HepG2 (cell line): ENCODE results near the gene RABGAP1L.

Source experiments
- CHD2 ChIP-seq: IDR thresholded peaks from 2 replicates; pipeline ENCODE4 v1.6.1; 2011; ENCODE audit warnings: low read depth, low read length, improper control_type of control experiment
- CTCF ChIP-seq: sonication (generic); formaldehyde crosslinking; IDR thresholded peaks from 2 replicates; pipeline ENCODE4 v1.5.0; 2020; ENCODE audit warnings: mild to moderate bottlenecking, missing genetic modification reagents, moderate library complexity
- DNMT1 ChIP-seq: sonication (generic); formaldehyde crosslinking; IDR thresholded peaks from 2 replicates; pipeline ENCODE4 v1.5.1; 2020; ENCODE audit warnings: mild to moderate bottlenecking, missing genetic modification reagents
- DPF2 ChIP-seq: sonication (generic); formaldehyde crosslinking; IDR thresholded peaks from 2 replicates; pipeline ENCODE4 v1.4.0; 2020; ENCODE audit warnings: mild to moderate bottlenecking, low read depth, missing genetic modification reagents, borderline replicate concordance
- ETS1 ChIP-seq: sonication (generic); formaldehyde crosslinking; IDR thresholded peaks from 2 replicates; pipeline ENCODE4 v1.4.0; 2020; ENCODE audit warnings: missing genetic modification reagents
- MAX ChIP-seq: IDR thresholded peaks from 2 replicates; pipeline ENCODE4 v1.6.1; 2012; ENCODE audit warnings: inconsistent platforms
- MXI1 ChIP-seq: IDR thresholded peaks from 3 replicates; pipeline ENCODE4 v1.6.1; 2012; ENCODE audit warnings: low read depth, low read length, inconsistent platforms, borderline replicate concordance
- REL ChIP-seq: sonication (generic); formaldehyde crosslinking; conservative IDR thresholded peaks from 2 replicates; pipeline ENCODE4 v1.8.0; 2022; ENCODE audit warnings: mild to moderate bottlenecking, missing genetic modification reagents, moderate library complexity
- ZFAT ChIP-seq: sonication (generic); formaldehyde crosslinking; conservative IDR thresholded peaks from 2 replicates; pipeline ENCODE4 v1.8.1; 2023; ENCODE audit warnings: missing genetic modification reagents, inconsistent platforms
- ZNF784 ChIP-seq: sonication (generic); formaldehyde crosslinking; IDR thresholded peaks from 2 replicates; pipeline ENCODE4 v1.5.1; 2020; ENCODE audit warnings: missing genetic modification reagents, mild to moderate bottlenecking, borderline replicate concordance

- no peak for TF ChIP-seq MXI1
- TF ChIP-seq MAX, result no peak
- no peak for TF ChIP-seq ZNF784
- no peak for TF ChIP-seq ETS1 (CRISPR knock-in tag)
- no peak for TF ChIP-seq CHD2
- TF ChIP-seq DNMT1 (CRISPR knock-in tag), result no peak
- TF ChIP-seq ZFAT (CRISPR knock-in tag), result no peak
- TF ChIP-seq REL, result no peak
- no peak for TF ChIP-seq DPF2
- TF ChIP-seq CTCF, result no peak
These were observed 754.0 kb downstream of the RABGAP1L start for GRCh38 chr1:174913225-174913903.
